NCI-H510A (cell line): ENCODE data around the gene FERMT2.

Source experiments
- DNase-seq: peaks from one replicate; lab custom pipeline; 2025; lab: John Stamatoyannopoulos, UW

The FERMT2 gene

GRCh38 chr14:52950898-52951680 is at the start of gene FERMT2:
TSS of gene FERMT2 (minus strand) at chr14:52951050. CDS start at chr14:52950568, 482 bp downstream.
- DNase-seq, result peak; percentile 92

- DNase-seq, result no peak
Observed at GRCh38 chr14:52998376-52999015, 47.6 kb upstream of the FERMT2 start.

GRCh38 chr14:52996493-52996892 is 45.6 kb upstream of the FERMT2 start:
- no peak for DNase-seq

GRCh38 chr14:52995998-52996397 is 45.1 kb upstream of the FERMT2 start:
- no peak for DNase-seq

GRCh38 chr14:52992236-52992870 is 41.5 kb upstream of the FERMT2 start:
- DNase-seq, result no peak

GRCh38 chr14:52988139-52988538 is 37.3 kb upstream of the FERMT2 start:
- DNase-seq, result no peak

- DNase-seq, result no peak
Observed at GRCh38 chr14:52987514-52987913, 36.7 kb upstream of the FERMT2 start.

GRCh38 chr14:52987042-52987441 is 36.2 kb upstream of the FERMT2 start:
- no peak for DNase-seq

GRCh38 chr14:52977798-52978197 is 26.9 kb upstream of the FERMT2 start:
- no peak for DNase-seq

- DNase-seq, result no peak
Observed at GRCh38 chr14:52974406-52974805, 23.6 kb upstream of the FERMT2 start.

GRCh38 chr14:52961060-52961639 is 10.3 kb upstream of the FERMT2 start:
- DNase-seq, result no peak

- DNase-seq, result no peak
Observed at GRCh38 chr14:52960627-52961026, 9.8 kb upstream of the FERMT2 start.

- DNase-seq, result no peak
Observed at GRCh38 chr14:52954346-52955214, 3.7 kb upstream of the FERMT2 start.

GRCh38 chr14:52951681-52952554 is 1.1 kb upstream of the FERMT2 start:
- no peak for DNase-seq

- no peak for DNase-seq
Observed at GRCh38 chr14:52950410-52950897, 396 bp downstream of the FERMT2 start.

- no peak for DNase-seq
Observed at GRCh38 chr14:52949711-52950409, 990 bp downstream of the FERMT2 start.

- no peak for DNase-seq
Observed at GRCh38 chr14:52949249-52949648, 1.6 kb downstream of the FERMT2 start.

GRCh38 chr14:52948836-52949235 is 2.0 kb downstream of the FERMT2 start:
- no peak for DNase-seq

GRCh38 chr14:52948039-52948438 is 2.8 kb downstream of the FERMT2 start:
- no peak for DNase-seq

GRCh38 chr14:52944254-52944653 is 6.6 kb downstream of the FERMT2 start:
- no peak for DNase-seq
